RWPE2 (cell line): ENCODE measurements around the gene NECAB2.

Source experiments
- ATAC-seq: fragments of 200-7000 bp; cut with Tn5 transposase; 3 replicates; pipeline ENCODE4 v1.9.1; 2021; ENCODE audit warnings: low read depth
- DNase-seq: peaks from one replicate; pipeline ENCODE4 v3.0.0-alpha.2; 2020; ENCODE audit warnings: low spot score
- H3K27ac ChIP-seq: fragments of 450-650 bp; 2 replicates; pipeline ENCODE4 v1.5.1; 2017; ENCODE audit warnings: mild to moderate bottlenecking; ENCODE audit not compliant: poor library complexity, severe bottlenecking
- H3K27me3 ChIP-seq: fragments of 250-450 bp; sonication (Bioruptor Pico); 2 replicates; pipeline ENCODE4 v1.5.1; 2021; ENCODE audit warnings: mild to moderate bottlenecking, moderate library complexity; ENCODE audit not compliant: insufficient read depth, poor library complexity, severe bottlenecking
- H3K36me3 ChIP-seq: fragments of 250-450 bp; sonication (Bioruptor Pico); 2 replicates; pipeline ENCODE4 v1.5.1; 2020; ENCODE audit warnings: low read depth, mild to moderate bottlenecking, moderate library complexity
- H3K4me1 ChIP-seq: fragments of 250-450 bp; sonication (Bioruptor Pico); 2 replicates; pipeline ENCODE4 v1.5.1; 2021; ENCODE audit warnings: mild to moderate bottlenecking, moderate library complexity; ENCODE audit not compliant: insufficient read depth, poor library complexity, severe bottlenecking
- H3K4me3 ChIP-seq: fragments of 250-450 bp; sonication (Bioruptor Pico); 2 replicates; pipeline ENCODE4 v1.5.1; 2021; ENCODE audit warnings: mild to moderate bottlenecking, moderate library complexity; ENCODE audit not compliant: severe bottlenecking
- H3K9me3 ChIP-seq: fragments of 250-450 bp; sonication (Bioruptor Pico); 2 replicates; pipeline ENCODE4 v1.5.1; 2021; ENCODE audit warnings: mild to moderate bottlenecking, moderate library complexity; ENCODE audit not compliant: severe bottlenecking
- CTCF ChIP-seq: fragments of 450-650 bp; IDR thresholded peaks from one replicate; pipeline ENCODE4 v1.5.1; 2017; ENCODE audit warnings: mild to moderate bottlenecking, moderate library complexity; ENCODE audit not compliant: poor library complexity, severe bottlenecking

NECAB2 gene

GRCh38 chr16:84007965-84008364, 39.9 kb downstream of the NECAB2 start:
- Histone ChIP-seq H3K4me1 (no peaks in the 10 kb centered on the region), H3K9me3 (no peaks in the 10 kb centered on the region), H3K4me3 (no peak overlapping the region), H3K27ac (no peak overlapping the region), H3K36me3 (no peaks in the 10 kb centered on the region), H3K27me3 (no peaks in the 10 kb centered on the region)
- TF ChIP-seq CTCF, result no peak
- DNase-seq (no peak), ATAC-seq (no peak)

GRCh38 chr16:84009282-84009681, 41.2 kb downstream of the NECAB2 start:
- Histone ChIP-seq H3K36me3 (no peaks in the 10 kb centered on the region), H3K4me3 (no peak overlapping the region), H3K9me3 (no peaks in the 10 kb centered on the region), H3K4me1 (no peaks in the 10 kb centered on the region), H3K27ac (no peak overlapping the region), H3K27me3 (no peaks in the 10 kb centered on the region)
- no peak for TF ChIP-seq CTCF
- DNase-seq, result no peak
- ATAC-seq, result no peak

GRCh38 chr16:84013787-84014569, 45.9 kb downstream of the NECAB2 start:
- no peaks in the 10 kb centered on the region for H3K36me3 ChIP-seq
- no peak for TF ChIP-seq CTCF
- H3K4me1 ChIP-seq, result no peaks in the 10 kb centered on the region
- no peaks in the 10 kb centered on the region for H3K9me3 ChIP-seq
- H3K4me3 ChIP-seq, result no peak overlapping the region
- ATAC-seq (peak; percentile 91), DNase-seq (peak; percentile 99)
- no peaks in the 10 kb centered on the region for H3K27me3 ChIP-seq
- H3K27ac ChIP-seq, result no peak overlapping the region

GRCh38 chr16:84014570-84015327, 46.7 kb downstream of the NECAB2 start:
- DNase-seq, result no peak
- no peak overlapping the region for H3K27ac ChIP-seq
- no peak for TF ChIP-seq CTCF
- H3K9me3 ChIP-seq, result no peaks in the 10 kb centered on the region
- no peak overlapping the region for H3K4me3 ChIP-seq
- no peaks in the 10 kb centered on the region for H3K4me1 ChIP-seq
- no peak for ATAC-seq
- no peaks in the 10 kb centered on the region for H3K36me3 ChIP-seq
- no peaks in the 10 kb centered on the region for H3K27me3 ChIP-seq
